Measurements from ENCODE around the gene MME. TPM values are rescaled to one million over a fixed set of nuclear protein-coding genes. Genes with fewer than 3 reads are reported as not detected.

Gene MME
- total RNA-seq, 1 experiment from 2014 or later, result 1.6 TPM

DNA sequence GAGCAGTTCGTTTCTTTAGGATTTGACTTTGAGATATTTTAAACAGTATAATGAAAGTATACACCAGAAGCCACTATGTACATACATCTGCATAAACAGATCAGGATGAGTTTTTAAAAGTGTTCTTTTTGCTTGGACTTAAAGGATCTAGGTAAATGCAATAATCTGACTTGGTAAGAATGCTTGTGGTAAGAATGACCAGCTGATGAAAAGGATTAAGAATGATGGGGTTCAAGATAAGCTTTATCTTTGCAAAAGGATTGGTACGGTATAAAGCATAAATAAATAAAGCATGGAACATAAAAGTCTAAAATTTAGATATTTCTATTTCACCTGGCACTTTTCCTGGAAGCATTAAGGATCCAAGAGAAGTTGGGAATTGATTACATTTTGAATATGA, 9.8 kb upstream of the MME start:
- TF ChIP-seq SIN3A (IDR thresholded peaks at IDR 0.05; ENCODE audit: borderline replicate concordance, insufficient read depth, low read depth, low read length) (no peak), CTCF (IDR thresholded peaks at IDR 0.05) (no peak), REST (IDR thresholded peaks at IDR 0.05; ENCODE audit: insufficient read depth in 1 of 2, low read depth in 2 of 2, low read length in 1 of 2) (no peak), POLR2AphosphoS5 (IDR thresholded peaks at IDR 0.05; ENCODE audit: low read depth, low read length) (no peak), TCF7L2 (IDR thresholded peaks at IDR 0.05; ENCODE audit: low read depth, low read length) (no peak)
- H3K27ac ChIP-seq (ENCODE audit: low read length), result no peak overlapping the region
- peaks cover 6% of the 10 kb centered on the region for H3K9me3 ChIP-seq (ENCODE audit: control insufficient read depth, insufficient read depth, low read depth, low read length)
- ChIA-PET POLR2A (no interaction called here), CTCF (no interaction called here)
- H3K27me3 ChIP-seq (ENCODE audit: control insufficient read depth, insufficient read depth, low read length), result no peaks in the 10 kb centered on the region
- no peak overlapping the region for H3K4me3 ChIP-seq (ENCODE audit: low read depth in 2 of 2, low read length in 2 of 2)
- no peaks in the 10 kb centered on the region for H3K36me3 ChIP-seq (ENCODE audit: control insufficient read depth, insufficient read depth, low read length)
- intact Hi-C loops (cut with micrococcal nuclease; ENCODE audit: unreplicated experiment), result no loop called here
- no TSS peak for BruUV-seq (replicated peaks)
- no peaks in the 10 kb centered on the region for H3K4me1 ChIP-seq (ENCODE audit: control insufficient read depth, insufficient read depth, low read length)
- ATAC-seq, result no peak
- in situ Hi-C loops (cut with HindIII; ENCODE audit: low pct_unique_long_range_greater_than_20kb, low sequenced_read_pairs), result no loop called here
- no peak for DNase-seq (ENCODE audit: low read depth, low spot score)

DNA sequence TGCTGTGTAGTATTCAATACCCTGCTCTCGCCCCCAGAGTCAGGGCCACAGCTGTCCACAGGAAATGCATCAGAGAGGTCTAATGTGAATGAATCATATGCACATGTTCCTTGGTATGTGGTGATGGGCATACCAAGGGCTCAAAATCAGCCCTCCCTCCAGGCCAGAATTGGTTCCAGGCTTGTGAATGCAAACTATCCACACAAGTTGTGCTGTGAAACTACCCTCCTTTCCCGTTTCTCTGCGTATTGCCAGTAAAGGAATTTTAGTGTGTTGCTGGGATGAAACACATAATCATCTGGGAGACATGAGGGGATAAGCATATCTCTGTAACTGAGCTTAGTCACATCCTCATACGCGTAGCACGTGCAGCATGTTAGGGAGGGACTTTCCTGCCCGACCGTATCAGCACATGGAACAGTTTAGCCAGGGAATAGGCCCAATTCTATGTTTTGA, 9.2 kb upstream of the MME start:
- intact Hi-C loops (cut with micrococcal nuclease; ENCODE audit: unreplicated experiment) (no loop called here), in situ Hi-C loops (cut with HindIII; ENCODE audit: low pct_unique_long_range_greater_than_20kb, low sequenced_read_pairs) (no loop called here)
- Histone ChIP-seq H3K4me1 (ENCODE audit: control insufficient read depth, insufficient read depth, low read length) (no peaks in the 10 kb centered on the region), H3K9me3 (ENCODE audit: control insufficient read depth, insufficient read depth, low read depth, low read length) (peaks cover 8% of the 10 kb centered on the region), H3K27ac (ENCODE audit: low read length) (no peak overlapping the region), H3K36me3 (ENCODE audit: control insufficient read depth, insufficient read depth, low read length) (no peaks in the 10 kb centered on the region; the same call in 1 of the 2 replicates), H3K4me3 (ENCODE audit: low read depth in 2 of 2, low read length in 2 of 2) (no peak overlapping the region), H3K27me3 (ENCODE audit: control insufficient read depth, insufficient read depth, low read length) (no peaks in the 10 kb centered on the region)
- CTCF ChIA-PET, result no interaction called here
- no TSS peak for BruUV-seq (replicated peaks)
- POLR2A ChIA-PET, result no interaction called here
- DNase-seq (ENCODE audit: low read depth, low spot score) (peak; percentile 53), ATAC-seq (no peak)
- no peak for TF ChIP-seq TCF7L2 (IDR thresholded peaks at IDR 0.05; ENCODE audit: low read depth, low read length)
- TF ChIP-seq SIN3A (IDR thresholded peaks at IDR 0.05; ENCODE audit: borderline replicate concordance, insufficient read depth, low read depth, low read length), result no peak
- TF ChIP-seq REST (IDR thresholded peaks at IDR 0.05; ENCODE audit: insufficient read depth in 1 of 2, low read depth in 2 of 2, low read length in 1 of 2), result no peak
- TF ChIP-seq POLR2AphosphoS5 (IDR thresholded peaks at IDR 0.05; ENCODE audit: low read depth, low read length), result no peak
- no peak for TF ChIP-seq CTCF (IDR thresholded peaks at IDR 0.05)

All from Panc1 (cell line).